GM12878 (cell line): ENCODE results near the gene FAM53B.

Experiments used
- CHD4 ChIP-seq: fragments of 200-600 bp; sonication (generic); IDR thresholded peaks from 2 replicates; pipeline ENCODE4 v1.6.1; 2016; ENCODE audit warnings: mild to moderate bottlenecking
- CTCF ChIP-seq, 3 experiments: IDR thresholded peaks in 2 of 3; conservative IDR thresholded peaks in 1 of 3; 2 replicates each; pipeline ENCODE4 v1.5.1; 2011; ENCODE audit warnings: low read depth in 3 of 3, low read length in 3 of 3, mild to moderate bottlenecking in 3 of 3, control low read depth in 2 of 3, moderate library complexity in 2 of 3, inconsistent platforms in 1 of 3, mixed read lengths in 1 of 3; ENCODE audit not compliant: control insufficient read depth in 2 of 3, insufficient read depth in 1 of 3; ENCODE audit errors: extremely low read depth in 1 of 3
- HDAC2 ChIP-seq: fragments of 200-600 bp; sonication (generic); IDR thresholded peaks from 2 replicates; pipeline ENCODE4 v1.6.1; 2017
- NFYB ChIP-seq: IDR thresholded peaks from 2 replicates; pipeline ENCODE4 v1.6.1; 2011; ENCODE audit warnings: low read depth, mild to moderate bottlenecking, low read length, improper control_type of control experiment, moderate library complexity; ENCODE audit not compliant: insufficient read depth
- POLR2AphosphoS5 ChIP-seq: IDR thresholded peaks from 2 replicates; pipeline ENCODE4 v1.6.1; 2011; ENCODE audit warnings: mild to moderate bottlenecking, low read length, inconsistent platforms

GRCh38 chr10:124586142-124586541 lies 158.0 kb downstream of the FAM53B start:
- TF ChIP-seq CTCF (IDR thresholded peaks at IDR 0.05 in 2 of 3, conservative IDR thresholded peaks at IDR 0.05 in 1 of 3; ENCODE audit: control insufficient read depth in 2 of 3, extremely low read depth in 1 of 3, insufficient read depth in 1 of 3, low read depth in 3 of 3, low read length in 3 of 3) (no peak), NFYB (no peak), POLR2AphosphoS5 (no peak), HDAC2 (no peak), CHD4 (no peak)
